Loucy (cell line): Measurements from ENCODE around the gene MTURN.

ENCODE experiments used
- CTCF ChIP-seq: fragments of 200-600 bp; sonication (generic); conservative IDR thresholded peaks from 2 replicates; pipeline ENCODE4 v1.5.1; 2014; ENCODE audit warnings: mild to moderate bottlenecking, antibody characterized with exemption, low read length
- EZH2phosphoT487 ChIP-seq: fragments of 200-600 bp; IDR thresholded peaks from 2 replicates; pipeline ENCODE4 v1.6.1; 2018; ENCODE audit warnings: antibody characterized with exemption, mild to moderate bottlenecking, moderate library complexity, borderline replicate concordance

- TF ChIP-seq CTCF = no peak
- no peak for TF ChIP-seq EZH2phosphoT487
Measured at GRCh38 chr7:30093420-30093952, 41.3 kb upstream of the MTURN start.
